ENCODE data around the gene EXOSC2. TPM values are rescaled to one million over a fixed set of nuclear protein-coding genes. Genes with fewer than 3 reads are reported as not detected.

EXOSC2 gene
- total and polyA plus RNA-seq, 8 donors = 17.5 to 56.4 (median 51.3) TPM

- H3K9me3 ChIP-seq = no peaks in the 10 kb centered on the region
- H3K27ac ChIP-seq = no peak overlapping the region
- TF ChIP-seq CTCF (IDR thresholded peaks at IDR 0.05) = no peak
- intact Hi-C loops (cut with DNase I) = no loop called here
- peaks cover 11 to 46% of the 10 kb centered on the region in 2 donors for H3K4me1 ChIP-seq
- H3K4me3 ChIP-seq = no peak overlapping the region
- DNase-seq = no peak
- no peak for ATAC-seq
- H3K36me3 ChIP-seq = no peaks in the 10 kb centered on the region
- peaks cover 68 to 75% of the 10 kb centered on the region in 2 donors for H3K27me3 ChIP-seq
These were observed 26.5 kb upstream of the EXOSC2 start for GRCh38 chr9:130667120-130667435.

- peak in 1 of 4 donors; percentile 69 for DNase-seq
- peaks cover 7 to 37% of the 10 kb centered on the region in 2 donors for H3K4me1 ChIP-seq
- peaks cover 57 to 64% of the 10 kb centered on the region in 2 donors for H3K27me3 ChIP-seq
These were observed 25.4 kb upstream of the EXOSC2 start for GRCh38 chr9:130668196-130668595.

GRCh38 chr9:130668659-130669058 lies 24.9 kb upstream of the EXOSC2 start:
- Histone ChIP-seq H3K4me1 (peaks cover 3 to 32% of the 10 kb centered on the region in 2 donors), H3K9me3 (no peaks in the 10 kb centered on the region), H3K27me3 (peaks cover 52 to 60% of the 10 kb centered on the region in 2 donors), H3K4me3 (no peak overlapping the region), H3K36me3 (no peaks in the 10 kb centered on the region), H3K27ac (no peak overlapping the region)
- no peak for ATAC-seq
- no peak for TF ChIP-seq CTCF (IDR thresholded peaks at IDR 0.05)
- intact Hi-C loops (cut with DNase I) = no loop called here
- peak in 1 of 4 donors; percentile 23 for DNase-seq

More at GRCh38 chr9:130668196-130668595, 25.4 kb upstream of the EXOSC2 start:
- ATAC-seq = no peak
- no peak overlapping the region for H3K4me3 ChIP-seq
- intact Hi-C loops (cut with DNase I) = no loop called here
- H3K27ac ChIP-seq = no peak overlapping the region
- no peak for TF ChIP-seq CTCF (IDR thresholded peaks at IDR 0.05)
- no peaks in the 10 kb centered on the region for H3K36me3 ChIP-seq
- H3K9me3 ChIP-seq = no peaks in the 10 kb centered on the region

GRCh38 chr9:130669965-130670364 lies 23.6 kb upstream of the EXOSC2 start:
- Histone ChIP-seq H3K9me3 (no peaks in the 10 kb centered on the region), H3K4me3 (no peak overlapping the region), H3K27ac (no peak overlapping the region), H3K36me3 (no peaks in the 10 kb centered on the region), H3K27me3 (peaks cover 39 to 46% of the 10 kb centered on the region in 2 donors), H3K4me1 (peaks cover 0 to 19% of the 10 kb centered on the region in 2 donors)
- intact Hi-C loops (cut with DNase I) = no loop called here
- TF ChIP-seq CTCF (IDR thresholded peaks at IDR 0.05) = no peak
- DNase-seq (peak in 1 of 4 donors; percentile 19), ATAC-seq (no peak)

GRCh38 chr9:130670644-130671043 lies 22.9 kb upstream of the EXOSC2 start:
- no peak overlapping the region for H3K27ac ChIP-seq
- intact Hi-C loops (cut with DNase I) = no loop called here
- DNase-seq = no peak
- ATAC-seq = no peak
- H3K4me3 ChIP-seq = no peak overlapping the region
- no peak for TF ChIP-seq CTCF (IDR thresholded peaks at IDR 0.05)
- H3K9me3 ChIP-seq = no peaks in the 10 kb centered on the region
- H3K27me3 ChIP-seq = peaks cover 32 to 40% of the 10 kb centered on the region in 2 donors
- peaks cover 0 to 12% of the 10 kb centered on the region in 2 donors for H3K4me1 ChIP-seq
- H3K36me3 ChIP-seq = no peaks in the 10 kb centered on the region

All from left lung (tissue), 10 donors.